Activated CD8-positive, alpha-beta T cell treated with anti-CD3 and anti-CD28 coated beads for 36 hours (primary cell): Measurements from ENCODE around the gene FOXE1. TPM values are rescaled to one million over a fixed set of nuclear protein-coding genes. Genes with fewer than 3 reads are reported as not detected.

Experiments used
- ATAC-seq: fragments of 200-7000 bp; cut with Tn5 transposase; one replicate; pipeline ENCODE4 v1.10.0; 2021; ENCODE audit warnings: mild to moderate bottlenecking, moderate library complexity
- CTCF ChIA-PET: fragments of 350-600 bp; sonication (Branson Sonifier 250); formaldehyde crosslinking; loops from one replicate; lab custom pipeline; 2021; ENCODE audit warnings: antibody characterized with exemption; lab: Charles Lee
- POLR2A ChIA-PET: fragments of 350-600 bp; sonication (Branson Sonifier 250); formaldehyde crosslinking; loops from one replicate; lab custom pipeline; 2021; ENCODE audit warnings: antibody characterized with exemption; lab: Charles Lee
- DNase-seq: peaks from one replicate; pipeline ENCODE4 v3.0.0-alpha.2; 2020
- H3K27ac Mint-ChIP-seq: one replicate; pipeline ENCODE4 v1.8.0; 2021; ENCODE audit warnings: mild to moderate bottlenecking, mixed read lengths
- H3K27me3 Mint-ChIP-seq: one replicate; pipeline ENCODE4 v1.8.0; 2021; ENCODE audit warnings: mixed read lengths
- H3K36me3 Mint-ChIP-seq: one replicate; pipeline ENCODE4 v1.8.0; 2021; ENCODE audit warnings: low read depth, mixed read lengths
- H3K4me1 Mint-ChIP-seq: one replicate; pipeline ENCODE4 v1.8.0; 2021; ENCODE audit warnings: low read depth, mixed read lengths
- H3K4me3 Mint-ChIP-seq: one replicate; pipeline ENCODE4 v1.8.0; 2021; ENCODE audit warnings: mild to moderate bottlenecking, moderate library complexity, mixed read lengths
- H3K9me3 Mint-ChIP-seq: one replicate; pipeline ENCODE4 v1.8.0; 2021; ENCODE audit warnings: mixed read lengths
- intact Hi-C: fragments of 100-400 bp; cut with micrococcal nuclease; formaldehyde crosslinking; loops from one replicate; pipeline ENCODE4 v1.10.0; 2022
- total RNA-seq, 2 experiments: library from RNA; stranded (reverse); gene quantifications; one replicate each; pipeline ENCODE4 v1.2.3, GENCODE V29; 2021
- TF ChIP-seq, protein P1 (sequence below): fragments of 200-600 bp; IDR thresholded peaks from one replicate; pipeline ENCODE4 v1.8.0; 2022; ENCODE audit warnings: antibody characterized with exemption, mild to moderate bottlenecking

The FOXE1 gene
- total RNA-seq, 2 experiments from 2014 or later, result 0.09 TPM; not detected in 1

DNA sequence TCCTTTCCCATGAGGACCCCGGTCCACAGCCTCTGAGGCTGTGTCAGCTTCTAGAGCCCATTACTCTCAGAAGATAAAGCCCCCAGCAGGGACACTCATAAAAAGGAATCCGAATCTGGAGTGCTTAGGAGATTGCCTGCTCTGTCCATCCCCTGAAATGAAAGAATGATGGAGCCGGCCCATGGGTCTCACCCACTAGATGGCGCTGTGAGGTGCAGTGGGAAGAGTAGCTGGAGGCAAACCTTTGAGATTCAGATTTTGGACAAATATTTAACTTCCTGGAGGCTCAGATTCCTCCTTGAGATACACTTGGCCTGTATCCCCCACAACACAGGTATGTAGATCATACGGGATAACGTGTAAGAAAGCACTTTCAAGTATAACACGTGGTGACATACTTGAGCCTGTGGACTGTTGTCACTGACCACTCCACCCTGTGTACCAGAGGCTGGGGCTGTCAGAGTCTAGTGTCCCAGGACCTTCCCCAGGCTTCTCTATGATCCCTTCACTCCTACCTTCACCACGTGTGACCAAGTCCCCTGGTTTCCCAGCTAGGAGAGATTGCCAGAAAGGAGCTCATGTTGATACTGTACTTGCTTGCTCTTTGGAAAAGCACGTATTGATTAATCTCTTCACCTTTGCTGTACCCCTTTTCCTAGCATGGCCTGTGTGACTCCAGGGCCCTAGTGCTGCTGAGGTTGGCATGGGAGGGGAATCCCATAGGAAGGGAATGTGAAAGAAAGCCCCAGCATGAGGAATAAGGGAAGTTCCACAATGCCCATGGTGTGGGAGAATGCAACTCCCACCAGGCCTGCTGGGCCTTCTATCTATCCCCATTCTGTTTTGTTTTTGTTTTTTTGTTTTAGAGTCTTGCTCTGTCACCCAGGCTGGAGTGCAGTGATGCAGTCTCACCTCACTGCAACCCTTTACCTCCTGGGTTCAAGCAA is 37.2 kb downstream of the FOXE1 start:
- no peak overlapping the region for H3K27ac Mint-ChIP-seq
- H3K4me3 Mint-ChIP-seq, result no peak overlapping the region
- DNase-seq (peak; percentile 82), ATAC-seq (peak; percentile 87)
- ChIA-PET POLR2A (interaction anchor here (0.6 to 1.6 kb wide), 5 partner anchors 11 to 1168 kb away, joined by 3 to 10 read pairs (median 3); partner anchors contain the start of gene TRMO), CTCF (interaction anchor here (0.6 to 9.4 kb wide), 50 partner anchors 10 to 258 kb away, joined by 3 to 169 read pairs (median 4); partner anchors contain the start of genes NCBP1, TRMO and XPA)
- peaks cover 5% of the 10 kb centered on the region for H3K4me1 Mint-ChIP-seq
- intact Hi-C loops, result no loop called here
- no peaks in the 10 kb centered on the region for H3K9me3 Mint-ChIP-seq
- TF ChIP-seq, protein P1, sequence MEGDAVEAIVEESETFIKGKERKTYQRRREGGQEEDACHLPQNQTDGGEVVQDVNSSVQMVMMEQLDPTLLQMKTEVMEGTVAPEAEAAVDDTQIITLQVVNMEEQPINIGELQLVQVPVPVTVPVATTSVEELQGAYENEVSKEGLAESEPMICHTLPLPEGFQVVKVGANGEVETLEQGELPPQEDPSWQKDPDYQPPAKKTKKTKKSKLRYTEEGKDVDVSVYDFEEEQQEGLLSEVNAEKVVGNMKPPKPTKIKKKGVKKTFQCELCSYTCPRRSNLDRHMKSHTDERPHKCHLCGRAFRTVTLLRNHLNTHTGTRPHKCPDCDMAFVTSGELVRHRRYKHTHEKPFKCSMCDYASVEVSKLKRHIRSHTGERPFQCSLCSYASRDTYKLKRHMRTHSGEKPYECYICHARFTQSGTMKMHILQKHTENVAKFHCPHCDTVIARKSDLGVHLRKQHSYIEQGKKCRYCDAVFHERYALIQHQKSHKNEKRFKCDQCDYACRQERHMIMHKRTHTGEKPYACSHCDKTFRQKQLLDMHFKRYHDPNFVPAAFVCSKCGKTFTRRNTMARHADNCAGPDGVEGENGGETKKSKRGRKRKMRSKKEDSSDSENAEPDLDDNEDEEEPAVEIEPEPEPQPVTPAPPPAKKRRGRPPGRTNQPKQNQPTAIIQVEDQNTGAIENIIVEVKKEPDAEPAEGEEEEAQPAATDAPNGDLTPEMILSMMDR, result peak; percentile 95
- H3K27me3 Mint-ChIP-seq, result no peaks in the 10 kb centered on the region
- no peaks in the 10 kb centered on the region for H3K36me3 Mint-ChIP-seq

DNA sequence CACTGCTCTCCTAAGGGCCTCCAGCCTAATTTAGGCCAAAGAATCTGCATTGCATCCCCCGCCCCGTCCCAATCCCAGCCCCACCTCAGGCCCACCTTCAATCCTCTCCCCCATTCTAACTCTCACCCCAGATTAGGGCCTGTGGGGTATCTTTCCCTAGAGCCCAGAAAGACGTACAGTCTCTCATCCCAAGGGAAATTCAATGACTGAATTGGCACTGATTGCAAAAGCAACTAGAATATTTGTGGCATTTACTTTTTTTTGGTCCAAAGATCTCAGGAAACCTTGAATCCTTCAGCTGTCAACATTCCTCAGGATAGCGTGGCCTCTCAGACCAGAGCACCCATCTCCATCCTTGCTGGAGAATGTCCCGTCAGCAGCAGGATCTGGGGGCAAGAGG is 38.7 kb downstream of the FOXE1 start:
- H3K36me3 Mint-ChIP-seq, result no peaks in the 10 kb centered on the region
- peaks cover 5% of the 10 kb centered on the region for H3K4me1 Mint-ChIP-seq
- intact Hi-C loops, result no loop called here

DNA sequence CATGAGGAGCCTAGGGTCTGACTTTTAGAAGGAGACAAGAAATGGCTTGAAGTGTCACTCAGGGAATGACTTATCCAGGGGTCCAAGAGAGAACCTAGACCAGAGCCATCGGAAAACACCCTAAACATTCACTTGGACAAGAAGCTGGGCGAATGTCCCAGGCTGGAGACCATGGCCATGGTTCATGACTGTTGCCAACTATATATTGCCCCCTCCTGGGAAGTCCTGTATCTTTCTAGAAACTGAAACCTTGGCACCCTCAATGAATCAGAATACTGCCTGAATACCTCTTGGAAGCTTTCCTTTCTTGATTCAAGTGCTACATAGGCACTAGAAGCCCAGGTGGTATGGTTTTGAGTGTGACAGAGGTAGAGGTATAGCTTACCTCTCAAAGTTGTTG is 39.4 kb downstream of the FOXE1 start:
- POLR2A ChIA-PET, result interaction anchor here (0.5 to 1.0 kb wide), 2 partner anchors 9 to 12 kb away, joined by 3 to 4 read pairs; no protein-coding TSS in a partner anchor
- no peaks in the 10 kb centered on the region for H3K27me3 Mint-ChIP-seq
- no peak overlapping the region for H3K27ac Mint-ChIP-seq
- no peak for DNase-seq
- H3K4me1 Mint-ChIP-seq, result peaks cover 5% of the 10 kb centered on the region
- intact Hi-C loops, result no loop called here
- TF ChIP-seq, protein P1, result no peak
- CTCF ChIA-PET, result interaction anchor here (0.8 to 9.4 kb wide), 8 partner anchors 8 to 63 kb away, joined by 3 to 169 read pairs (median 3); partner anchors contain the start of gene TRMO
- no peaks in the 10 kb centered on the region for H3K9me3 Mint-ChIP-seq
- H3K36me3 Mint-ChIP-seq, result no peaks in the 10 kb centered on the region
- H3K4me3 Mint-ChIP-seq, result no peak overlapping the region
- no peak for ATAC-seq

More for the DNA sequence above, 38.7 kb downstream of the FOXE1 start:
- Mint-ChIP-seq H3K4me3 (no peak overlapping the region), H3K9me3 (no peaks in the 10 kb centered on the region), H3K27me3 (no peaks in the 10 kb centered on the region), H3K27ac (no peak overlapping the region)
- ChIA-PET CTCF (interaction anchor here (1.3 to 9.4 kb wide), 6 partner anchors 9 to 190 kb away, joined by 3 to 169 read pairs (median 6); partner anchors contain the start of gene TRMO), POLR2A (interaction anchor here (1.0 to 1.6 kb wide), 2 partner anchors 10 to 30 kb away, joined by 4 to 10 read pairs; partner anchors contain the start of gene TRMO)
- no peak for DNase-seq
- no peak for ATAC-seq
- TF ChIP-seq, protein P1, result no peak

DNA sequence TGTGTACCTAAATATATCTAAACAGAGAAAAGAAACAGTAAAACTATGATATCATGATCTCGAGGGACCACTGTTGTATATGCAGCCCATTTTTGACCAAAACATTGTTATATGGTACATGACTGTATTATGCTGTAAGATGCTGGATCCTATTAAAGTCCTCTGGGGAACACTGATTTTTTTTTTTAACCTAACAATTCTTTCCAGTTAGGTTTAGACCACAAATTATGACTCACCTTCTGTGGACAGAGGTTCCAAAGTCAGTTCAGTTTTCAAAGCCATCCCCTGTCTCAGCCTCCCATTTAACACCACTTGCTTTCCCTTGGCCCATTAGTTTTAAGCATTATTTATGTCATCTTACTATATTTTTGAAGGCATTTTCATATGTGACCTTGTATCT is 42.2 kb downstream of the FOXE1 start:
- DNase-seq, result no peak
- no peak overlapping the region for H3K4me3 Mint-ChIP-seq
- H3K27me3 Mint-ChIP-seq, result no peaks in the 10 kb centered on the region
- POLR2A ChIA-PET, result interaction anchor here (1.2 kb wide), 2 partner anchors 14 to 142 kb away, joined by 3 read pairs; no protein-coding TSS in a partner anchor
- H3K27ac Mint-ChIP-seq, result no peak overlapping the region
- no peaks in the 10 kb centered on the region for H3K9me3 Mint-ChIP-seq
- H3K36me3 Mint-ChIP-seq, result no peaks in the 10 kb centered on the region
- no peak for ATAC-seq
- CTCF ChIA-PET, result interaction anchor here (1.4 kb wide), 1 partner anchor 35 kb away, joined by 3 read pairs; no protein-coding TSS in a partner anchor
- TF ChIP-seq, protein P1, result no peak
- peaks cover under 1% of the 10 kb centered on the region for H3K4me1 Mint-ChIP-seq
- intact Hi-C loops, result no loop called here
